K562 (cell line): ENCODE results near the gene GRIPAP1. TPM values are rescaled to one million over a fixed set of nuclear protein-coding genes. Genes with fewer than 3 reads are reported as not detected.

Source experiments
- CC2D1A ChIP-seq: fragments of 450-650 bp; IDR thresholded peaks from 2 replicates; pipeline ENCODE4 v1.6.1; 2017; ENCODE audit warnings: mild to moderate bottlenecking
- FOXA1 ChIP-seq: fragments of 450-650 bp; IDR thresholded peaks from 2 replicates; pipeline ENCODE4 v1.6.1; 2016; ENCODE audit warnings: mild to moderate bottlenecking, borderline replicate concordance
- FOXJ3 ChIP-seq: sonication (generic); formaldehyde crosslinking; IDR thresholded peaks from 2 replicates; pipeline ENCODE4 v1.4.0; 2020; ENCODE audit warnings: mild to moderate bottlenecking, missing genetic modification reagents
- NFIC ChIP-seq: fragments of 450-650 bp; IDR thresholded peaks from 2 replicates; pipeline ENCODE4 v1.6.1; 2017; ENCODE audit warnings: mild to moderate bottlenecking, inconsistent platforms
- PHTF2 ChIP-seq: fragments of 250-450 bp; sonication (Bioruptor Pico); IDR thresholded peaks from 2 replicates; pipeline ENCODE4 v1.5.0; 2021; ENCODE audit warnings: mild to moderate bottlenecking
- THRAP3 ChIP-seq: fragments of 450-650 bp; IDR thresholded peaks from 2 replicates; pipeline ENCODE4 v1.6.1; 2016; ENCODE audit warnings: mild to moderate bottlenecking, inconsistent platforms, borderline replicate concordance
- ZNF766 ChIP-seq: fragments of 200-800 bp; sonication (Bioruptor generic); conservative IDR thresholded peaks from 2 replicates; pipeline ENCODE4 v1.6.1; 2016; ENCODE audit warnings: missing genetic modification characterization, missing compliant biosample characterization
- polyA plus RNA-seq, 8 experiments: library from polyadenylated mRNA; depleted of rRNA in 4 of 8; stranded (reverse) in 5 of 8; unstranded in 3 of 8; fragments of >200 nt; fragmentation: Nextera tagmentation in 2 of 8; fragmentation: Illumina TruSeq in 1 of 8; extraction: Ambion mirVana in 2 of 8; extraction: Trizol in 1 of 8; gene quantifications; 2 replicates each; pipeline versions ENCODE4 v1.2.1 to v1.2.3, GENCODE V29; 2011 to 2014; ENCODE audit warnings: inconsistent platforms in 1 of 8, missing spikeins in 1 of 8
- total RNA-seq, 7 experiments: library from RNA; depleted of rRNA in 6 of 7; stranded (reverse); fragments of >200 nt in 6 of 7; fragmentation: Illumina TruSeq in 2 of 7; extraction: Trizol in 2 of 7; gene quantifications; 2 replicates each; pipeline versions ENCODE4 v1.2.1 to v1.2.3, GENCODE V29; 2011 to 2021; ENCODE audit warnings: low replicate concordance in 1 of 7
- TF ChIP-seq, protein P1 (sequence below), 2 experiments: fragments of 450-650 bp in 1 of 2; IDR thresholded peaks; 2 replicates each; pipeline ENCODE4 v1.6.1; 2011 to 2017; ENCODE audit warnings: low read depth in 2 of 2, antibody characterized with exemption in 1 of 2, borderline replicate concordance in 1 of 2, low read length in 1 of 2, mild to moderate bottlenecking in 1 of 2, mixed read lengths in 1 of 2; ENCODE audit not compliant: control insufficient read depth in 1 of 2
- TF ChIP-seq, protein P2 (sequence below): sonication (generic); formaldehyde crosslinking; IDR thresholded peaks from 2 replicates; pipeline ENCODE4 v1.8.0; 2023; ENCODE audit warnings: mild to moderate bottlenecking, missing genetic modification reagents
- TF ChIP-seq, protein P3 (sequence below): fragments of 250-450 bp; sonication (Bioruptor Pico); IDR thresholded peaks from 2 replicates; pipeline ENCODE4 v1.5.0; 2021
- TF ChIP-seq, protein P4 (sequence below): fragments of 450-650 bp; IDR thresholded peaks from 2 replicates; pipeline ENCODE4 v1.7.0; 2016; ENCODE audit warnings: borderline replicate concordance
- TF ChIP-seq, protein P5 (sequence below), 2 experiments: fragments of 450-650 bp; IDR thresholded peaks; 2 replicates each; pipeline ENCODE4 v1.6.1; 2018; ENCODE audit warnings: mild to moderate bottlenecking in 2 of 2, low read depth in 1 of 2; ENCODE audit not compliant: partially characterized antibody in 2 of 2

Gene GRIPAP1
- total and polyA plus RNA-seq, 9 of the 15 experiments (the other 6 are each of a cell fraction or from before 2014, with no cell fraction given), result 4.1 to 41.6 (median 24.0) TPM

DNA sequence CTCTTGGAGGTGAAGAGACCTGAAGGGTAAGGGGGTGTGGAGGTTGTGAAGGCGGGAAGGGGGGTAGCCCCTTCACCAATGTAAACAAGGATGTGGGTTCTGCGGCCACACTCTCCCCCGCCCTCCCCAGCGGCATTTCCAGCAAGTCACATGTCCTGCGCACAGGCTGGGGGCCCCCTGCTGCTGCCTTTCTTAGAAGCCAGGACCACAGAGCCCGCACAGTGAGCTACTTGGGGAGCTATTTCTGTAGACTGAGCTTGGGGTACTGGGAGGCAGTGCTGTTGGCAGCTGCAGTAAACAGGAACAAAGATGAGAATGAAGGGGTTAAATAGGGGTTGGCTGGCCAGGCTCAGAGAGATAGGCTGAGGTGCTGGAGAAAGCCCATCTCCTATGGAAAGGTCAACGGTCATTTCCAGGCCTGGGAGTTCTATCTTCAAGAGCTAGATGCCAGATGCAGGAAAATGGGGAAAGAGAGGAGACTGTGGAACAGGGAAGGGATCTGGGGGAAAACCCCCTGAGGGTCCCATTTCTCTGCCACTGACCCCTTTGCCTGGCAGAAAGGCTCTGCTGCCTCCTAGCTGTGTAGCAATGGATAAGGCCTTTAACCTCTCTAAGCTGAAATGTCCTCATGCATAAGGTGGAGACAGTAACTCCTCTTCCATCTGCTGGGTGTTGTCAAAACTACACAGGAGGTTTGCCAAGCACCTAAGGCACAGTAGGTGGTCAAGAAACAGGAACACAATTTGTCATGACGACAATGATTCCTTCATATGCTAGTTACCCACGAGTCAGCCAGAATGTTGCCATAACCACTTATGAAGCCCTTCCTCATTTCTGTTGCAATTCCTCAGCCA is 64.8 kb downstream of the GRIPAP1 start (continued):
- TF ChIP-seq, protein P1, sequence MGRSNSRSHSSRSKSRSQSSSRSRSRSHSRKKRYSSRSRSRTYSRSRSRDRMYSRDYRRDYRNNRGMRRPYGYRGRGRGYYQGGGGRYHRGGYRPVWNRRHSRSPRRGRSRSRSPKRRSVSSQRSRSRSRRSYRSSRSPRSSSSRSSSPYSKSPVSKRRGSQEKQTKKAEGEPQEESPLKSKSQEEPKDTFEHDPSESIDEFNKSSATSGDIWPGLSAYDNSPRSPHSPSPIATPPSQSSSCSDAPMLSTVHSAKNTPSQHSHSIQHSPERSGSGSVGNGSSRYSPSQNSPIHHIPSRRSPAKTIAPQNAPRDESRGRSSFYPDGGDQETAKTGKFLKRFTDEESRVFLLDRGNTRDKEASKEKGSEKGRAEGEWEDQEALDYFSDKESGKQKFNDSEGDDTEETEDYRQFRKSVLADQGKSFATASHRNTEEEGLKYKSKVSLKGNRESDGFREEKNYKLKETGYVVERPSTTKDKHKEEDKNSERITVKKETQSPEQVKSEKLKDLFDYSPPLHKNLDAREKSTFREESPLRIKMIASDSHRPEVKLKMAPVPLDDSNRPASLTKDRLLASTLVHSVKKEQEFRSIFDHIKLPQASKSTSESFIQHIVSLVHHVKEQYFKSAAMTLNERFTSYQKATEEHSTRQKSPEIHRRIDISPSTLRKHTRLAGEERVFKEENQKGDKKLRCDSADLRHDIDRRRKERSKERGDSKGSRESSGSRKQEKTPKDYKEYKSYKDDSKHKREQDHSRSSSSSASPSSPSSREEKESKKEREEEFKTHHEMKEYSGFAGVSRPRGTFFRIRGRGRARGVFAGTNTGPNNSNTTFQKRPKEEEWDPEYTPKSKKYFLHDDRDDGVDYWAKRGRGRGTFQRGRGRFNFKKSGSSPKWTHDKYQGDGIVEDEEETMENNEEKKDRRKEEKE (IDR thresholded peaks at IDR 0.05; ENCODE audit: borderline replicate concordance in 1 of 2, control insufficient read depth in 1 of 2, low read depth in 2 of 2, low read length in 1 of 2), result no peak
- TF ChIP-seq THRAP3 (no peak), PHTF2 (no peak), CC2D1A (no peak), FOXJ3 (CRISPR knock-in tag) (no peak), FOXA1 (no peak; the same call in 1 of the 2 replicates), NFIC (no peak), ZNF766 (CRISPR knock-in tag) (peak; percentile 83; the same call in 1 of the 2 replicates)
- TF ChIP-seq, protein P2, sequence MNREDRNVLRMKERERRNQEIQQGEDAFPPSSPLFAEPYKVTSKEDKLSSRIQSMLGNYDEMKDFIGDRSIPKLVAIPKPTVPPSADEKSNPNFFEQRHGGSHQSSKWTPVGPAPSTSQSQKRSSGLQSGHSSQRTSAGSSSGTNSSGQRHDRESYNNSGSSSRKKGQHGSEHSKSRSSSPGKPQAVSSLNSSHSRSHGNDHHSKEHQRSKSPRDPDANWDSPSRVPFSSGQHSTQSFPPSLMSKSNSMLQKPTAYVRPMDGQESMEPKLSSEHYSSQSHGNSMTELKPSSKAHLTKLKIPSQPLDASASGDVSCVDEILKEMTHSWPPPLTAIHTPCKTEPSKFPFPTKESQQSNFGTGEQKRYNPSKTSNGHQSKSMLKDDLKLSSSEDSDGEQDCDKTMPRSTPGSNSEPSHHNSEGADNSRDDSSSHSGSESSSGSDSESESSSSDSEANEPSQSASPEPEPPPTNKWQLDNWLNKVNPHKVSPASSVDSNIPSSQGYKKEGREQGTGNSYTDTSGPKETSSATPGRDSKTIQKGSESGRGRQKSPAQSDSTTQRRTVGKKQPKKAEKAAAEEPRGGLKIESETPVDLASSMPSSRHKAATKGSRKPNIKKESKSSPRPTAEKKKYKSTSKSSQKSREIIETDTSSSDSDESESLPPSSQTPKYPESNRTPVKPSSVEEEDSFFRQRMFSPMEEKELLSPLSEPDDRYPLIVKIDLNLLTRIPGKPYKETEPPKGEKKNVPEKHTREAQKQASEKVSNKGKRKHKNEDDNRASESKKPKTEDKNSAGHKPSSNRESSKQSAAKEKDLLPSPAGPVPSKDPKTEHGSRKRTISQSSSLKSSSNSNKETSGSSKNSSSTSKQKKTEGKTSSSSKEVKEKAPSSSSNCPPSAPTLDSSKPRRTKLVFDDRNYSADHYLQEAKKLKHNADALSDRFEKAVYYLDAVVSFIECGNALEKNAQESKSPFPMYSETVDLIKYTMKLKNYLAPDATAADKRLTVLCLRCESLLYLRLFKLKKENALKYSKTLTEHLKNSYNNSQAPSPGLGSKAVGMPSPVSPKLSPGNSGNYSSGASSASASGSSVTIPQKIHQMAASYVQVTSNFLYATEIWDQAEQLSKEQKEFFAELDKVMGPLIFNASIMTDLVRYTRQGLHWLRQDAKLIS (CRISPR knock-in tag), result peak; percentile 46
- TF ChIP-seq, protein P3, sequence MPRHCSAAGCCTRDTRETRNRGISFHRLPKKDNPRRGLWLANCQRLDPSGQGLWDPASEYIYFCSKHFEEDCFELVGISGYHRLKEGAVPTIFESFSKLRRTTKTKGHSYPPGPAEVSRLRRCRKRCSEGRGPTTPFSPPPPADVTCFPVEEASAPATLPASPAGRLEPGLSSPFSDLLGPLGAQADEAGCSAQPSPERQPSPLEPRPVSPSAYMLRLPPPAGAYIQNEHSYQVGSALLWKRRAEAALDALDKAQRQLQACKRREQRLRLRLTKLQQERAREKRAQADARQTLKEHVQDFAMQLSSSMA, result no peak
- TF ChIP-seq, protein P4, sequence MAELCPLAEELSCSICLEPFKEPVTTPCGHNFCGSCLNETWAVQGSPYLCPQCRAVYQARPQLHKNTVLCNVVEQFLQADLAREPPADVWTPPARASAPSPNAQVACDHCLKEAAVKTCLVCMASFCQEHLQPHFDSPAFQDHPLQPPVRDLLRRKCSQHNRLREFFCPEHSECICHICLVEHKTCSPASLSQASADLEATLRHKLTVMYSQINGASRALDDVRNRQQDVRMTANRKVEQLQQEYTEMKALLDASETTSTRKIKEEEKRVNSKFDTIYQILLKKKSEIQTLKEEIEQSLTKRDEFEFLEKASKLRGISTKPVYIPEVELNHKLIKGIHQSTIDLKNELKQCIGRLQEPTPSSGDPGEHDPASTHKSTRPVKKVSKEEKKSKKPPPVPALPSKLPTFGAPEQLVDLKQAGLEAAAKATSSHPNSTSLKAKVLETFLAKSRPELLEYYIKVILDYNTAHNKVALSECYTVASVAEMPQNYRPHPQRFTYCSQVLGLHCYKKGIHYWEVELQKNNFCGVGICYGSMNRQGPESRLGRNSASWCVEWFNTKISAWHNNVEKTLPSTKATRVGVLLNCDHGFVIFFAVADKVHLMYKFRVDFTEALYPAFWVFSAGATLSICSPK, result no peak
- TF ChIP-seq, protein P5, sequence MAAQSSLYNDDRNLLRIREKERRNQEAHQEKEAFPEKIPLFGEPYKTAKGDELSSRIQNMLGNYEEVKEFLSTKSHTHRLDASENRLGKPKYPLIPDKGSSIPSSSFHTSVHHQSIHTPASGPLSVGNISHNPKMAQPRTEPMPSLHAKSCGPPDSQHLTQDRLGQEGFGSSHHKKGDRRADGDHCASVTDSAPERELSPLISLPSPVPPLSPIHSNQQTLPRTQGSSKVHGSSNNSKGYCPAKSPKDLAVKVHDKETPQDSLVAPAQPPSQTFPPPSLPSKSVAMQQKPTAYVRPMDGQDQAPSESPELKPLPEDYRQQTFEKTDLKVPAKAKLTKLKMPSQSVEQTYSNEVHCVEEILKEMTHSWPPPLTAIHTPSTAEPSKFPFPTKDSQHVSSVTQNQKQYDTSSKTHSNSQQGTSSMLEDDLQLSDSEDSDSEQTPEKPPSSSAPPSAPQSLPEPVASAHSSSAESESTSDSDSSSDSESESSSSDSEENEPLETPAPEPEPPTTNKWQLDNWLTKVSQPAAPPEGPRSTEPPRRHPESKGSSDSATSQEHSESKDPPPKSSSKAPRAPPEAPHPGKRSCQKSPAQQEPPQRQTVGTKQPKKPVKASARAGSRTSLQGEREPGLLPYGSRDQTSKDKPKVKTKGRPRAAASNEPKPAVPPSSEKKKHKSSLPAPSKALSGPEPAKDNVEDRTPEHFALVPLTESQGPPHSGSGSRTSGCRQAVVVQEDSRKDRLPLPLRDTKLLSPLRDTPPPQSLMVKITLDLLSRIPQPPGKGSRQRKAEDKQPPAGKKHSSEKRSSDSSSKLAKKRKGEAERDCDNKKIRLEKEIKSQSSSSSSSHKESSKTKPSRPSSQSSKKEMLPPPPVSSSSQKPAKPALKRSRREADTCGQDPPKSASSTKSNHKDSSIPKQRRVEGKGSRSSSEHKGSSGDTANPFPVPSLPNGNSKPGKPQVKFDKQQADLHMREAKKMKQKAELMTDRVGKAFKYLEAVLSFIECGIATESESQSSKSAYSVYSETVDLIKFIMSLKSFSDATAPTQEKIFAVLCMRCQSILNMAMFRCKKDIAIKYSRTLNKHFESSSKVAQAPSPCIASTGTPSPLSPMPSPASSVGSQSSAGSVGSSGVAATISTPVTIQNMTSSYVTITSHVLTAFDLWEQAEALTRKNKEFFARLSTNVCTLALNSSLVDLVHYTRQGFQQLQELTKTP (IDR thresholded peaks at IDR 0.05; ENCODE audit: low read depth in 1 of 2, partially characterized antibody in 2 of 2), result no peak
